HEK293 (cell line): ENCODE measurements around the gene ACAP1.
A peak's percentile ranks its signal among the peaks of the same experiment; 100 is the strongest.

ENCODE experiments used
- GLIS2 ChIP-seq: fragments of 450-650 bp; formaldehyde crosslinking; IDR thresholded peaks from 2 replicates; pipeline ENCODE4 v1.5.1; 2016; ENCODE audit warnings: missing biosample characterization, missing genetic modification characterization
- KLF7 ChIP-seq: fragments of 450-650 bp; formaldehyde crosslinking; IDR thresholded peaks from 2 replicates; pipeline ENCODE4 v1.5.1; 2016; ENCODE audit warnings: missing biosample characterization, missing genetic modification characterization, borderline replicate concordance
- SP2 ChIP-seq: fragments of 450-650 bp; formaldehyde crosslinking; IDR thresholded peaks from 2 replicates; pipeline ENCODE4 v1.5.1; 2016; ENCODE audit warnings: missing biosample characterization, missing genetic modification characterization
- YY1 ChIP-seq: fragments of 450-650 bp; formaldehyde crosslinking; IDR thresholded peaks from 2 replicates; pipeline ENCODE4 v1.5.1; 2018; ENCODE audit warnings: missing biosample characterization, missing genetic modification characterization
- ZBTB17 ChIP-seq: fragments of 450-650 bp; formaldehyde crosslinking; IDR thresholded peaks from 2 replicates; pipeline ENCODE4 v1.5.1; 2016; ENCODE audit warnings: missing biosample characterization, missing genetic modification characterization
- ZFP69B ChIP-seq: fragments of 450-650 bp; formaldehyde crosslinking; IDR thresholded peaks from 2 replicates; pipeline ENCODE4 v1.5.1; 2016; ENCODE audit warnings: missing biosample characterization, missing genetic modification characterization
- ZNF132 ChIP-seq: fragments of 450-650 bp; formaldehyde crosslinking; IDR thresholded peaks from 2 replicates; pipeline ENCODE4 v1.5.1; 2017; ENCODE audit warnings: missing biosample characterization, missing genetic modification characterization, borderline replicate concordance
- ZNF174 ChIP-seq: fragments of 450-650 bp; formaldehyde crosslinking; IDR thresholded peaks from 2 replicates; pipeline ENCODE4 v1.5.0; 2017; ENCODE audit warnings: missing biosample characterization, mild to moderate bottlenecking, missing genetic modification characterization
- ZNF19 ChIP-seq: fragments of 450-650 bp; formaldehyde crosslinking; IDR thresholded peaks from 2 replicates; pipeline ENCODE4; 2016; ENCODE audit warnings: missing biosample characterization, missing genetic modification characterization, low read depth
- ZNF221 ChIP-seq: fragments of 450-650 bp; formaldehyde crosslinking; IDR thresholded peaks from 2 replicates; pipeline ENCODE4 v1.5.1; 2017; ENCODE audit warnings: missing biosample characterization, missing genetic modification characterization, borderline replicate concordance
- ZNF423 ChIP-seq: fragments of 450-650 bp; formaldehyde crosslinking; IDR thresholded peaks from 2 replicates; pipeline ENCODE4 v1.5.1; 2016; ENCODE audit warnings: missing biosample characterization, missing genetic modification characterization
- ZNF580 ChIP-seq: fragments of 450-650 bp; formaldehyde crosslinking; IDR thresholded peaks from 2 replicates; pipeline ENCODE4 v1.5.1; 2016; ENCODE audit warnings: missing biosample characterization, missing genetic modification characterization
- ZNF600 ChIP-seq: fragments of 450-650 bp; formaldehyde crosslinking; IDR thresholded peaks from 2 replicates; pipeline ENCODE4 v1.5.1; 2016; ENCODE audit warnings: missing biosample characterization, missing genetic modification characterization
- ZNF629 ChIP-seq: fragments of 450-650 bp; formaldehyde crosslinking; IDR thresholded peaks from 2 replicates; pipeline ENCODE4 v1.5.1; 2017; ENCODE audit warnings: missing biosample characterization, missing genetic modification characterization
- ZNF660 ChIP-seq: fragments of 450-650 bp; IDR thresholded peaks from 2 replicates; pipeline ENCODE4 v1.5.1; 2018; ENCODE audit warnings: missing biosample characterization, mild to moderate bottlenecking, missing genetic modification characterization
- ZNF76 ChIP-seq: fragments of 450-650 bp; formaldehyde crosslinking; IDR thresholded peaks from 2 replicates; pipeline ENCODE4; 2016; ENCODE audit warnings: low read depth, missing biosample characterization, missing genetic modification characterization, borderline replicate concordance
- ZNF768 ChIP-seq: fragments of 450-650 bp; formaldehyde crosslinking; IDR thresholded peaks from 2 replicates; pipeline ENCODE4 v1.5.1; 2018; ENCODE audit warnings: missing biosample characterization, mild to moderate bottlenecking, missing genetic modification characterization
- ZNF843 ChIP-seq: fragments of 450-650 bp; formaldehyde crosslinking; IDR thresholded peaks from 2 replicates; pipeline ENCODE4 v1.5.1; 2016; ENCODE audit warnings: missing biosample characterization, missing genetic modification characterization
- ZSCAN30 ChIP-seq: fragments of 450-650 bp; IDR thresholded peaks from 2 replicates; pipeline ENCODE4 v1.5.1; 2018; ENCODE audit warnings: missing biosample characterization, mild to moderate bottlenecking, missing genetic modification characterization, moderate library complexity
- ZSCAN4 ChIP-seq: fragments of 450-650 bp; formaldehyde crosslinking; IDR thresholded peaks from 2 replicates; pipeline ENCODE4 v1.5.1; 2017; ENCODE audit warnings: missing biosample characterization, missing genetic modification characterization
- TF ChIP-seq, protein P1 (sequence below): fragments of 450-650 bp; formaldehyde crosslinking; conservative IDR thresholded peaks from 2 replicates; pipeline ENCODE4 v1.5.1; 2016; ENCODE audit warnings: low read depth, missing biosample characterization, missing genetic modification characterization
- TF ChIP-seq, protein P2 (sequence below): fragments of 450-650 bp; formaldehyde crosslinking; IDR thresholded peaks from 2 replicates; pipeline ENCODE4 v1.5.1; 2017; ENCODE audit warnings: missing biosample characterization, missing genetic modification characterization
- TF ChIP-seq, protein P3 (sequence below): fragments of 450-650 bp; formaldehyde crosslinking; IDR thresholded peaks from 2 replicates; pipeline ENCODE4 v1.5.1; 2017; ENCODE audit warnings: missing biosample characterization, missing genetic modification characterization
- TF ChIP-seq, protein P4 (sequence below): fragments of 450-650 bp; formaldehyde crosslinking; IDR thresholded peaks from 2 replicates; pipeline ENCODE4 v1.5.1; 2016; ENCODE audit warnings: missing biosample characterization, missing genetic modification characterization
- TF ChIP-seq, protein P5 (sequence below): fragments of 450-650 bp; formaldehyde crosslinking; IDR thresholded peaks from 2 replicates; pipeline ENCODE4 v1.5.1; 2016; ENCODE audit warnings: missing biosample characterization, missing genetic modification characterization

ACAP1 gene

GRCh38 chr17:7351665-7352502, 15.6 kb downstream of the ACAP1 start, which contains the start of gene KCTD11 (continued):
- TF ChIP-seq, protein P1, sequence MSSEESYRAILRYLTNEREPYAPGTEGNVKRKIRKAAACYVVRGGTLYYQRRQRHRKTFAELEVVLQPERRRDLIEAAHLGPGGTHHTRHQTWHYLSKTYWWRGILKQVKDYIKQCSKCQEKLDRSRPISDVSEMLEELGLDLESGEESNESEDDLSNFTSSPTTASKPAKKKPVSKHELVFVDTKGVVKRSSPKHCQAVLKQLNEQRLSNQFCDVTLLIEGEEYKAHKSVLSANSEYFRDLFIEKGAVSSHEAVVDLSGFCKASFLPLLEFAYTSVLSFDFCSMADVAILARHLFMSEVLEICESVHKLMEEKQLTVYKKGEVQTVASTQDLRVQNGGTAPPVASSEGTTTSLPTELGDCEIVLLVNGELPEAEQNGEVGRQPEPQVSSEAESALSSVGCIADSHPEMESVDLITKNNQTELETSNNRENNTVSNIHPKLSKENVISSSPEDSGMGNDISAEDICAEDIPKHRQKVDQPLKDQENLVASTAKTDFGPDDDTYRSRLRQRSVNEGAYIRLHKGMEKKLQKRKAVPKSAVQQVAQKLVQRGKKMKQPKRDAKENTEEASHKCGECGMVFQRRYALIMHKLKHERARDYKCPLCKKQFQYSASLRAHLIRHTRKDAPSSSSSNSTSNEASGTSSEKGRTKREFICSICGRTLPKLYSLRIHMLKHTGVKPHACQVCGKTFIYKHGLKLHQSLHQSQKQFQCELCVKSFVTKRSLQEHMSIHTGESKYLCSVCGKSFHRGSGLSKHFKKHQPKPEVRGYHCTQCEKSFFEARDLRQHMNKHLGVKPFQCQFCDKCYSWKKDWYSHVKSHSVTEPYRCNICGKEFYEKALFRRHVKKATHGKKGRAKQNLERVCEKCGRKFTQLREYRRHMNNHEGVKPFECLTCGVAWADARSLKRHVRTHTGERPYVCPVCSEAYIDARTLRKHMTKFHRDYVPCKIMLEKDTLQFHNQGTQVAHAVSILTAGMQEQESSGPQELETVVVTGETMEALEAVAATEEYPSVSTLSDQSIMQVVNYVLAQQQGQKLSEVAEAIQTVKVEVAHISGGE = peak; percentile 28; the same call in 1 of the 2 replicates
- TF ChIP-seq ZNF629 (tag by site-specific recombination) = 0 out of 2 replicates have a peak, but pooled peaks have one; percentile 40
- TF ChIP-seq ZNF132 (tag by site-specific recombination) = no peak
- TF ChIP-seq, protein P2, sequence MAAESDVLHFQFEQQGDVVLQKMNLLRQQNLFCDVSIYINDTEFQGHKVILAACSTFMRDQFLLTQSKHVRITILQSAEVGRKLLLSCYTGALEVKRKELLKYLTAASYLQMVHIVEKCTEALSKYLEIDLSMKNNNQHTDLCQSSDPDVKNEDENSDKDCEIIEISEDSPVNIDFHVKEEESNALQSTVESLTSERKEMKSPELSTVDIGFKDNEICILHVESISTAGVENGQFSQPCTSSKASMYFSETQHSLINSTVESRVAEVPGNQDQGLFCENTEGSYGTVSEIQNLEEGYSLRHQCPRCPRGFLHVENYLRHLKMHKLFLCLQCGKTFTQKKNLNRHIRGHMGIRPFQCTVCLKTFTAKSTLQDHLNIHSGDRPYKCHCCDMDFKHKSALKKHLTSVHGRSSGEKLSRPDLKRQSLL (tag by site-specific recombination) = peak; percentile 78
- TF ChIP-seq GLIS2 (tag by site-specific recombination) = peak; percentile 85
- no peak for TF ChIP-seq ZNF221 (tag by site-specific recombination)
- no peak for TF ChIP-seq ZNF19 (tag by site-specific recombination)
- TF ChIP-seq ZNF660 = no peak
- TF ChIP-seq ZBTB17 = peak; percentile 88
- peak; percentile 63; the same call in 1 of the 2 replicates for TF ChIP-seq KLF7 (tag by site-specific recombination)
- TF ChIP-seq ZNF600 = peak; percentile 63; the same call in 1 of the 2 replicates
- TF ChIP-seq, protein P3, sequence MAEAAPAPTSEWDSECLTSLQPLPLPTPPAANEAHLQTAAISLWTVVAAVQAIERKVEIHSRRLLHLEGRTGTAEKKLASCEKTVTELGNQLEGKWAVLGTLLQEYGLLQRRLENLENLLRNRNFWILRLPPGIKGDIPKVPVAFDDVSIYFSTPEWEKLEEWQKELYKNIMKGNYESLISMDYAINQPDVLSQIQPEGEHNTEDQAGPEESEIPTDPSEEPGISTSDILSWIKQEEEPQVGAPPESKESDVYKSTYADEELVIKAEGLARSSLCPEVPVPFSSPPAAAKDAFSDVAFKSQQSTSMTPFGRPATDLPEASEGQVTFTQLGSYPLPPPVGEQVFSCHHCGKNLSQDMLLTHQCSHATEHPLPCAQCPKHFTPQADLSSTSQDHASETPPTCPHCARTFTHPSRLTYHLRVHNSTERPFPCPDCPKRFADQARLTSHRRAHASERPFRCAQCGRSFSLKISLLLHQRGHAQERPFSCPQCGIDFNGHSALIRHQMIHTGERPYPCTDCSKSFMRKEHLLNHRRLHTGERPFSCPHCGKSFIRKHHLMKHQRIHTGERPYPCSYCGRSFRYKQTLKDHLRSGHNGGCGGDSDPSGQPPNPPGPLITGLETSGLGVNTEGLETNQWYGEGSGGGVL = peak; percentile 67; the same call in 1 of the 2 replicates
- no peak for TF ChIP-seq YY1 (tag by site-specific recombination)
- TF ChIP-seq ZNF174 (tag by site-specific recombination) = no peak
- no peak; the same call in 1 of the 2 replicates for TF ChIP-seq ZNF76 (tag by site-specific recombination)
- no peak for TF ChIP-seq ZSCAN4 (tag by site-specific recombination)
- peak; percentile 45; the same call in 1 of the 2 replicates for TF ChIP-seq ZSCAN30 (tag by site-specific recombination)
- TF ChIP-seq ZNF580 (tag by site-specific recombination) = no peak
- TF ChIP-seq SP2 (tag by site-specific recombination) = peak; percentile 82
- TF ChIP-seq ZNF423 = peak; percentile 91
- peak; percentile 73 for TF ChIP-seq ZFP69B (tag by site-specific recombination)
- TF ChIP-seq ZNF768 (tag by site-specific recombination) = no peak
- TF ChIP-seq, protein P4, sequence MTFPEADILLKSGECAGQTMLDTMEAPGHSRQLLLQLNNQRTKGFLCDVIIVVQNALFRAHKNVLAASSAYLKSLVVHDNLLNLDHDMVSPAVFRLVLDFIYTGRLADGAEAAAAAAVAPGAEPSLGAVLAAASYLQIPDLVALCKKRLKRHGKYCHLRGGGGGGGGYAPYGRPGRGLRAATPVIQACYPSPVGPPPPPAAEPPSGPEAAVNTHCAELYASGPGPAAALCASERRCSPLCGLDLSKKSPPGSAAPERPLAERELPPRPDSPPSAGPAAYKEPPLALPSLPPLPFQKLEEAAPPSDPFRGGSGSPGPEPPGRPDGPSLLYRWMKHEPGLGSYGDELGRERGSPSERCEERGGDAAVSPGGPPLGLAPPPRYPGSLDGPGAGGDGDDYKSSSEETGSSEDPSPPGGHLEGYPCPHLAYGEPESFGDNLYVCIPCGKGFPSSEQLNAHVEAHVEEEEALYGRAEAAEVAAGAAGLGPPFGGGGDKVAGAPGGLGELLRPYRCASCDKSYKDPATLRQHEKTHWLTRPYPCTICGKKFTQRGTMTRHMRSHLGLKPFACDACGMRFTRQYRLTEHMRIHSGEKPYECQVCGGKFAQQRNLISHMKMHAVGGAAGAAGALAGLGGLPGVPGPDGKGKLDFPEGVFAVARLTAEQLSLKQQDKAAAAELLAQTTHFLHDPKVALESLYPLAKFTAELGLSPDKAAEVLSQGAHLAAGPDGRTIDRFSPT (tag by site-specific recombination) = no peak; the same call in none of the 2 replicates
- no peak for TF ChIP-seq ZNF843
- TF ChIP-seq, protein P5, sequence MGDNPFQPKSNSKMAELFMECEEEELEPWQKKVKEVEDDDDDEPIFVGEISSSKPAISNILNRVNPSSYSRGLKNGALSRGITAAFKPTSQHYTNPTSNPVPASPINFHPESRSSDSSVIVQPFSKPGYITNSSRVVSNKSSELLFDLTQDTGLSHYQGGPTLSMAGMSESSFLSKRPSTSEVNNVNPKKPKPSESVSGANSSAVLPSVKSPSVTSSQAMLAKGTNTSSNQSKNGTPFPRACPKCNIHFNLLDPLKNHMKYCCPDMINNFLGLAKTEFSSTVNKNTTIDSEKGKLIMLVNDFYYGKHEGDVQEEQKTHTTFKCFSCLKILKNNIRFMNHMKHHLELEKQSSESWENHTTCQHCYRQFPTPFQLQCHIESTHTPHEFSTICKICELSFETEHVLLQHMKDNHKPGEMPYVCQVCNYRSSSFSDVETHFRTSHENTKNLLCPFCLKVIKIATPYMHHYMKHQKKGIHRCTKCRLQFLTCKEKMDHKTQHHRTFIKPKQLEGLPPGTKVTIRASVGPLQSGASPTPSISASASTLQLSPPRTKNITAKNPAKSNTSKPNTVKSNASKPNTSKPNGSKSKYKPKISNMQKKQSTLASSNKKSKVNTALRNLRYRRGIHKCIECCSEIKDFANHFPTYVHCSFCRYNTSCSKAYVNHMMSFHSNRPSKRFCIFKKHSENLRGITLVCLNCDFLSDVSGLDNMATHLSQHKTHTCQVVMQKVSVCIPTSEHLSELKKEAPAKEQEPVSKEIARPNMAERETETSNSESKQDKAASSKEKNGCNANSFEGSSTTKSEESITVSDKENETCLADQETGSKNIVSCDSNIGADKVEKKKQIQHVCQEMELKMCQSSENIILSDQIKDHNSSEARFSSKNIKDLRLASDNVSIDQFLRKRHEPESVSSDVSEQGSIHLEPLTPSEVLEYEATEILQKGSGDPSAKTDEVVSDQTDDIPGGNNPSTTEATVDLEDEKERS (tag by site-specific recombination) = no peak
